Left colon (tissue), 2 donors: ENCODE measurements around the gene DAAM1. TPM values are rescaled to one million over a fixed set of nuclear protein-coding genes. Genes with fewer than 3 reads are reported as not detected.

ENCODE experiments used
- ATAC-seq: fragments of 200-7000 bp; cut with Tn5 transposase; one replicate; pipeline ENCODE4 v1.9.1; 2020; ENCODE audit warnings: mild to moderate bottlenecking, moderate library complexity
- DNase-seq, 2 donors: peaks; one replicate each; pipeline ENCODE4 v3.0.0-alpha.2; 2020
- intact Hi-C, 2 donors: fragments of 100-400 bp; cut with DNase I in 1 of 2; cut with micrococcal nuclease in 1 of 2; formaldehyde crosslinking; loops; one replicate each; pipeline versions ENCODE4 v1.11.2 to v1.14.0; 2022; cut with DNase I, micrococcal nuclease
- total RNA-seq, 2 donors: library from RNA; stranded (reverse); fragmentation: NEBNext Ultra II Directional; extraction: Animal tissue kit (Norgen Biotek cat#: 25700); gene quantifications; one replicate each; pipeline ENCODE4 v1.2.1, GENCODE V29; 2021
- donor health status: DM: no; HTN: no; CAD: no.
- donor health status: DM: yes; HTN: yes; CAD: no.

The DAAM1 gene
- total RNA-seq, 2 donors from 2014 or later, result 38.1 to 61.5 TPM

DNA sequence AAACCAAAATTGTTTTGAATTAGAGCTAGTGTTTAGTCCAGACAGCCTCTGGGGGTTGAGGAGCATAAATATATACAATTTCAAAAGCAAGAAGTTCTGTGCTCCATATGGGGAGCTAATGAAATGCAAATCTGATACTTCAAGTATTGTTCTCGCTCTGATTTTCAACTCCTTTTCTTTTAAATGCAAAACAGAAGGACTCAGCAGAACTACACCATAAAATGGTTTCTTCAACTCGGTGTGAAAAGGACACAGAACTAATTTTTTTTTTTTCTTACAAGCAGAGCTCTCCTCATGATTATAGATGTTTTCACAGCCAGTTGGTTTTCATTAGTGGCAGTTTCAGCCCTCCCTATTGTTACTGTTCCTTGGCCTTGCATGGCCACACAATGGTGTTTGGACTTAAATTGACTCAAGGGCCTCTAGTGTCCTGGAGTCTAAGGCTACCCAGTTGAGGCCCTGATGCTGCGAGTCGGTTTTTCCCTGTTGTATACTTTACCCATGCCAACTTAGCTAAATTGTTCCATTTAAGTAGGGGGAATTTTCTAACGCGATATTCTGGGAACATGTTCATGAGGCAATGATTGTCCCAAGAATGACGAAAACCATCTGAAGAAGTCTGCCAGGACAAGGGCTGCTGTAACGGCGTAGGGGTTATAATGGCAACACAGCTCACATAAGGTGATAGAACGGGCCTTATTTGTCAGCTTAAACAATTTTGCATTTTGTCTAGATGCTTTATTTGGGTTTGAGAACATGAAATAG lies 156.4 kb downstream of the DAAM1 start:
- intact Hi-C loops, result no loop called here
- ATAC-seq (no peak), DNase-seq (no peak)

DNA sequence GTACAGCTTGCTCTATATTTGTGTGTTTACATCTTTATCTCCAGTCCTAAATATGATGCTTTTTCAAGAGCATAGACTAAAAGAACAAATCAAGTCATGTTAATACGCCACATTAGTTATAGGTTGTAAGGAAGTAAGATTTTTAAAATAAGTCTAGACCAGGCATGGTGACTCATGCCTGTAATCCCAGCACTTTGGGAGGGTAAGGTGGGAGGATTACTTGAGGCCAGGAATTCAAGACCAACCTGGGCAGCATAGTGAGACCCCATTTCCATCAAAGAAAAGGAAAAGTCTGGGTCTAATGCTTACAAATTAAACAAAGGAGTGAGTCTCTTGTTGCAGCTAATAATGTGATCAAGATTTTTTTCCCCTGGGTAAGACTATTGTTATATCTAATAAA lies 157.9 kb downstream of the DAAM1 start:
- ATAC-seq (no peak), DNase-seq (no peak)
- intact Hi-C loops, result no loop called here

DNA sequence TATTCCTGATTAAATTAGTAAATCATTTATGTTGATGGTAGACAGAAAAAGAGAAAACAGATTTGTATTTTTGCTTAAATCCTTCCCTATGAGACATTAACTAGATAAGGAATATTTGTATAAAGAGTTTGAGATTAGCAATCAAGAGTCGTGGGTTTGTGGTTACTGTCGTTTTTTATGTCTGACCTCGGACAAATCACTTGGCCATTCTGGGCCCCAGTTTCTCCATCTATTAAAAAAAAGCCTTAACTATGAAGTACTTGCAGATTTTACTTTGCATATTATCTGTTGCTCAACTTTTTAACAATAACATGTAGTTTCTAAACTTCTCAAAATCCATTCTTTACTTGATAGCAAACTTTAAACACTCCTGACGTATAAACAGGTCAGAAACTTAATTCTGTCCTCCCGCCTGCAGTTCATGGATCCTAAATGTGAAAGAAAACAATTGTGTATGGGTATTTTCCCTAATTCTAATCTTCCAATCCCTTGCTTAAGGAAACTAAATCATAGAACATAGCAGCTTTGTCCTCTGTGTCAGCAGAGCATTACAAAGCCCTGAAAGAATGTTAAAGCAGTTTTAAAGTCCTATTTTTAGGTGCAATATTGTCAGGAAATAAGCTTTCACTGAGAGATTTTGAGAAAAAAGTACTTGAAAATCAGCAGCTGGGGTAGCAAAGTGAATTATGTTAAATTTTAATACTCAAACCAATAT lies 158.5 kb downstream of the DAAM1 start:
- intact Hi-C loops, result no loop called here
- DNase-seq (no peak), ATAC-seq (no peak)

- intact Hi-C loops, result no loop called here
- DNase-seq, result no peak
- no peak for ATAC-seq
Measured at GRCh38 chr14:59347511-59347900, 159.0 kb downstream of the DAAM1 start.

DNA sequence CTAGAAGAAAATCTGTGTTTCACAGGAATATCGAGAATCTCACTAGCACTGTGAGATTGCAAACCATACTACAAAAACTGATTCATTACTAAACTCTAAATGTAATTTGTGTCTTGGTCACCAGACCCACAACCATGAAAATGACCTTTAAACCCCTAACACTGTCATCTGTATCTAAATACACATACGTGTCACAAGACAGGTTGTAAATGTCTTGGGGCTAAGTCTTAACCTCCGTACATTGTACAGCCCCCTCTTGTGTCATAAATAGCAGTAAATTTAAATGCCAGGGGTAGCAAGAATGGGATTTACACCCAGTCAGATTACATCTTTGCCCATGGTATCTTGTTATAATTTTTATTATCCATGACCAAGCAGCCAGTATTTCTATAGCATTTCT lies 159.4 kb downstream of the DAAM1 start:
- ATAC-seq (peak; percentile 61), DNase-seq (no peak)
- intact Hi-C loops, result no loop called here

DNA sequence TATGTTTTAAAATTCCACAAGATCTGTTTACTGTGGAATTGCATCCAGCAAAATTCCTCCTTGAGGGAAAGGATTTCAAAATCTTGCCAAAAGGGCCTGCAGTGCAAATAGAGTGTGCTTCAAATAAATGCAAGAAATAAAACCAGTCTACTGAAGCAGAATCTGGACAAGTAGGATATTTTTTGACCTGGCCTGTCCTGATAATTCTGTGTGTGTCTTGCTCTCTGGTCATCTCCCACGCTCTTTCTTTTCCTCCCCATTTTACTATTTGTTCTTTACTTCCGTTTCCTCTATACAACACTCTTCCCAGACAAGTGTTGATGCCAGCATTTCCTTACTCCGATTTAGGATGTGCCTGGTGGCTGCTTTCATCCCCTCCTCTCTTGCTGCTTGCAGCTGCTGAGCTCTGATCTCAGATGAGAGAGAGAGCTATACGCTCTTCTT lies 160.8 kb downstream of the DAAM1 start:
- ATAC-seq (no peak), DNase-seq (no peak)
- intact Hi-C loops, result no loop called here

- no peak for ATAC-seq
- no peak for DNase-seq
- intact Hi-C loops, result no loop called here
Measured at GRCh38 chr14:59352961-59353360, 164.5 kb downstream of the DAAM1 start.

GRCh38 chr14:59354666-59355065 lies 166.2 kb downstream of the DAAM1 start:
- no peak for ATAC-seq
- DNase-seq, result no peak
- intact Hi-C loops, result no loop called here

GRCh38 chr14:59355091-59355490 lies 166.6 kb downstream of the DAAM1 start:
- intact Hi-C loops, result no loop called here
- ATAC-seq (no peak), DNase-seq (no peak)

- no peak for ATAC-seq
- intact Hi-C loops, result no loop called here
- no peak for DNase-seq
Measured at GRCh38 chr14:59356312-59356711, 167.8 kb downstream of the DAAM1 start.

- intact Hi-C loops, result no loop called here
- DNase-seq (no peak), ATAC-seq (no peak)
Measured at GRCh38 chr14:59356767-59357166, 168.3 kb downstream of the DAAM1 start.

- DNase-seq (peak in 1 of 2 donors; percentile 28), ATAC-seq (peak; percentile 20)
- intact Hi-C loops, result no loop called here
Measured at GRCh38 chr14:59358102-59358501, 169.6 kb downstream of the DAAM1 start.

DNA sequence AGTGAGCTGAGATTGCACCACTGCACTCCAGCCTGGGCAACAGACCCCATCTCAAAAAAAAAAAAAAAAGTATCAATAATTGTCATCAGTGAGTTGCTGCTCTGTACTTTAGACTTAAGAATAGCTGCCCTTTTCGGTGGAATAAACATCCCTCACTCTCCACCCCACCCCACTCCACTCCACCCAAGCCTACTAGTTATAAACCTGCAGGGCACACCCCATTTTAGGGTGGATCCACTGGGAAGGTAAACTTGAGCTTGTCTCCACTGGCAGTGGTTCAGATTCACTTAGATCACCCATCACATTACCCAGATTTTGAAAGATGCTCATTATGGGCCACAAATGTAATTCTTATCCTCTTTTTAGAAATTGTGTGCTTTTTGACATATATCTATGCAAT lies 170.3 kb downstream of the DAAM1 start:
- DNase-seq (peak; percentile 38 to 53), ATAC-seq (peak; percentile 86)
- intact Hi-C loops, result no loop called here

DNA sequence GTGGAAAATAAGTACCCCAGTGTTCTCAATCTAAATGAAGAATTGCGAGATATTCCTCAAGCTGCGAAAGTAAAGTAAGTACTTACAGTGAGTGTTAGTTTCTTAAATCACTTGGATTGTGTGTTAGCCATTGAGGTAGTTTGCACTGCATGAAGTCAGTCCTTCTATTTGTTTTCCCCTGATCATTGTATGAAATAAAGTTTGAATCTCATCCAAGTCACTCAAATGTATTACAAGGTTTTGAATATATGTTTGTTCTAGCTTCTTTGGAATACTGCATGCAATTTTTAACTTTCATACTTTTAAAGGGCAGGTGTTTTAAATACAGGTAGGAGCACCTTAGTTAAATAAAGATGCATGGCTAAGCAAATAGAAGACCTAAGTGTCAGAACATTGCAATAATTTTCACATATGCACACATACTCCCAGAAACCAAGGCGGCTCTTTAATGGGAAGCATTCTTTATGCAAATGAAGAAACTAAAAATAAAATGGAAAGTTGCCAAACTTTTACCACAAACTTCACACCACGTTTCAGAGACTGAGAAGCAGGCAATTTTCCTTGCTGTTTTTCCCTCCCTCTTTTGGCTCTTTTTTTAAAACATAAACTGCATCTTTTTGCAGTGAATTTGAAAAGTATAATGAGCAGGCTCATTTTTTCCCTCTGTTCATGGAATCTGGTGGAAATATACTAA lies 171.1 kb downstream of the DAAM1 start:
- intact Hi-C loops, result no loop called here
- DNase-seq, result no peak
- ATAC-seq, result peak; percentile 26

GRCh38 chr14:59360233-59360632 lies 171.8 kb downstream of the DAAM1 start:
- no peak for DNase-seq
- no peak for ATAC-seq
- intact Hi-C loops, result no loop called here

DNA sequence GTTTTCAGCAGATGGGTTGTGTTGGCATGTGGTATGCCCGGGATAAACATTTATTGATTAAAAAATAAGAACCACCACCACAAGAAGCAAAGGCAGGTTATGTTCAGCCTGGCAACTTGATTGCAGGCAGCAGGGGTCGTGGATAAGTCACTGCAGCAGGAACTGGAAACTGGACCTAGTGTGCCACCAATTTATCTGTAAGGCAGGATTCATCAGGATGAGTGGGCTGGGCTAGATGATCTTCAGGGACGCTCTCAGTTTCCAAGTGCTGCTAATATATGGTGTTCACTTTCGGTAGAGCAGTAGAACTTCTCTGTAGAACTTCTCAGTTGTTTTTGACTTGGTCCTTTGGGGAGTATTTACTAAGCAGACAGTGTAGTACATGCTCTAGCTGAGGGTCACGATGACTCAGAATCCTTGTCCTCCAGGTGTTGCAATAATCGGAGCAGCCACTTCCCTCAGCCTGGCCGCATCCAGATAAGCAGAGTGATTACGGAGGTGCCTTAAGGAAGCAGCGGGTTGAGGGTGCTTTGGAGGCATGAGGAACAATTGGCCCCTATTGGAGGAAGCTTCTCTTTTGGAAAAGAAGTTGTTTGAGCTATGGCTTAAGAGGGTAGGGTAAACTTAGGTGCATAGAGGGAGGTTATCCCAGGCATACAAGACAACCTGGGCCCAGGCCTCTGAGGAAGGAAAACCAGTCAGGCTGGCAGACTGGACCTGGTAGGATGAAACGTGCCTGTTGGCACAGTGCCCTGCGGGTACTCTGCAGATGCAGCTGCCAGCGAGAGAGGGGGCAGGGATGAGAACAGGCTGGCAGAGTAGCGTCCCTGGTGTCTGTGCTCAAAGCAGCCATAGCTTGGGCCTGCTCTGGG lies 172.7 kb downstream of the DAAM1 start:
- DNase-seq (peak; percentile 77 to 78), ATAC-seq (peak; percentile 85)
- intact Hi-C loops, result no loop called here

- DNase-seq, result no peak
- no peak for ATAC-seq
- intact Hi-C loops, result no loop called here
Measured at GRCh38 chr14:59362513-59362912, 174.0 kb downstream of the DAAM1 start.

GRCh38 chr14:59363531-59364226 lies 175.2 kb downstream of the DAAM1 start:
- intact Hi-C loops, result no loop called here
- DNase-seq, result no peak
- no peak for ATAC-seq
